Left ventricle myocardium inferior (tissue), 1 donor: ENCODE results near the gene ZNF180. TPM values are rescaled to one million over a fixed set of nuclear protein-coding genes. Genes with fewer than 3 reads are reported as not detected.
"Not testable (repeated sequence)": the region's sequence is repeated elsewhere in the genome, so short reads cannot be mapped to it uniquely, and the experiment has no call there.

ENCODE experiments used
- DNase-seq: peaks from one replicate; pipeline ENCODE4 v3.0.0-alpha.2; 2020
- H3K27ac ChIP-seq: fragments of 200-600 bp; replicated peaks from 2 replicates; pipeline ENCODE4 v1.8.0; 2021
- H3K27me3 ChIP-seq: fragments of 200-600 bp; 2 replicates; pipeline ENCODE4 v1.8.0; 2021; ENCODE audit warnings: low read depth
- H3K36me3 ChIP-seq: fragments of 200-600 bp; 2 replicates; pipeline ENCODE4 v1.8.0; 2021
- H3K4me1 ChIP-seq: fragments of 200-600 bp; 2 replicates; pipeline ENCODE4 v1.8.0; 2021
- H3K4me3 ChIP-seq: fragments of 200-600 bp; 2 replicates; pipeline ENCODE4 v1.8.0; 2021; ENCODE audit warnings: mild to moderate bottlenecking, moderate library complexity
- H3K9me3 ChIP-seq: fragments of 200-600 bp; replicated peaks from 2 replicates; pipeline ENCODE4 v1.8.0; 2021
- CTCF ChIP-seq: fragments of 200-600 bp; IDR thresholded peaks from 2 replicates; pipeline ENCODE4 v1.8.0; 2021; ENCODE audit warnings: antibody characterized with exemption, mild to moderate bottlenecking, borderline replicate concordance
- intact Hi-C: fragments of 100-400 bp; cut with micrococcal nuclease; formaldehyde crosslinking; loops from one replicate; pipeline ENCODE4 v1.11.0; 2022
- total RNA-seq: library from RNA; stranded (reverse); fragmentation: NEBNext Ultra II Directional; extraction: Animal tissue kit (Norgen Biotek cat#: 25700); gene quantifications from one replicate; pipeline ENCODE4 v1.2.1, GENCODE V29; 2021
- donor health status: DM: no; HTN: yes; CAD: no; lungs with severe emphysema.

Gene ZNF180
- total RNA-seq, 1 donor from 2014 or later = 4.8 TPM

DNA sequence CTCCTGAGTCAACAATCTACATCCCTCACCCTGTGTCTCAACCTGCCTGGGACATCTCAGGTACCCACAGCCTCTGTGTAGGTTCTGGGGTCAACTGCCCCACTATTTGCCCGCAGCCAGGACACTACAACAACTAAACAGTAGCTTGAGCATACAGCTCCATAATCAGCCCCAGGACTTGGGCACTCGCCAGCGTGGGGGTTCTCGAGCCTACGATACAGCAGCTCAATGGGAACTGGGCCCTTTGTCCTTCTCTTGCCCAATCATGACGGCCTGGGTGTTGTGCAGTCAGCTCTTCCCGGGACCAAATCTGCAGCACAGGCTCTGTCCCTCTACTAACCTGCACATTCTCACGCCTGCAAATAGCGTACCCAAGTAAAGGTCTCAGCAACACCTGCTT, 1.3 kb downstream of the ZNF180 start:
- peaks cover 52% of the 10 kb centered on the region for H3K9me3 ChIP-seq
- H3K4me3 ChIP-seq = peak overlapping the region; percentile 81
- DNase-seq = no peak

DNA sequence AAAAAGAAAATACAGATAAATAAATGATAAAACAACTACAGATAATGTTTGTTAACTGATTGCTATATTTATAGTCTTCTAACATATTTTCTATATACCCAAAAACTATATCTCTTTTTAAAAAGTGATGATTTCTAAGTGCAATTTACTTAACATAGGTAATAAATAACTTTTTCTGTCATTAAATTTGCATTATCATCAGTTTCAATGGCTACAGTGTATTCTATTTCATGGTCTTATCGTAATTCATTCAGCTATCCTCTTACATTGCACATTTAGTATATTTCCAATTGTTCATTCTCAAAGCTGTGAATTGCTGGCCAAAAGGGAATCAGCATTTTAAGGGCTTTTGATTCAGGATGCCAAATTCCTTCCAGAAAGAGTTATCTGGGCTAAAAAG, 3.6 kb downstream of the ZNF180 start:
- no peak for DNase-seq
- Histone ChIP-seq H3K4me1 (peaks cover 26% of the 10 kb centered on the region), H3K36me3 (peaks cover 71% of the 10 kb centered on the region), H3K27ac (no peak overlapping the region), H3K27me3 (no peaks in the 10 kb centered on the region), H3K4me3 (no peak overlapping the region), H3K9me3 (peaks cover 75% of the 10 kb centered on the region)
- TF ChIP-seq CTCF = no peak
- intact Hi-C loops = no loop called here

More for the DNA sequence above, 1.3 kb downstream of the ZNF180 start:
- peaks cover 26% of the 10 kb centered on the region for H3K4me1 ChIP-seq
- TF ChIP-seq CTCF = no peak
- peaks cover 49% of the 10 kb centered on the region for H3K36me3 ChIP-seq
- intact Hi-C loops = no loop called here
- H3K27ac ChIP-seq = no peak overlapping the region
- no peaks in the 10 kb centered on the region for H3K27me3 ChIP-seq

- Histone ChIP-seq H3K27me3 (no peaks in the 10 kb centered on the region), H3K9me3 (peaks cover 100% of the 10 kb centered on the region), H3K4me1 (no peaks in the 10 kb centered on the region), H3K36me3 (peaks cover 96% of the 10 kb centered on the region), H3K27ac (no peak overlapping the region), H3K4me3 (no peak overlapping the region)
- no peak for DNase-seq
- TF ChIP-seq CTCF = no peak
- intact Hi-C loops = loop anchor here (10.0 kb wide), 1 partner anchor 622 kb away; no protein-coding TSS in a partner anchor
Measured at GRCh38 chr19:44476559-44477408, 23.5 kb downstream of the ZNF180 start.

GRCh38 chr19:44468730-44469129, 31.6 kb downstream of the ZNF180 start:
- peaks cover 27% of the 10 kb centered on the region for H3K36me3 ChIP-seq
- DNase-seq, H3K27me3 ChIP-seq, H3K4me3 ChIP-seq, H3K27ac ChIP-seq, H3K4me1 ChIP-seq, intact Hi-C loops: not testable (repeated sequence)
- H3K9me3 ChIP-seq = peaks cover 100% of the 10 kb centered on the region

- H3K27ac ChIP-seq, H3K36me3 ChIP-seq, H3K27me3 ChIP-seq, H3K4me3 ChIP-seq, intact Hi-C loops, H3K4me1 ChIP-seq, DNase-seq: not testable (repeated sequence)
- H3K9me3 ChIP-seq = peaks cover 94% of the 10 kb centered on the region
Measured at GRCh38 chr19:44462600-44463286, 37.6 kb downstream of the ZNF180 start.

- Histone ChIP-seq H3K27me3 (peaks cover 14% of the 10 kb centered on the region), H3K9me3 (peaks cover 84% of the 10 kb centered on the region)
- H3K36me3 ChIP-seq, H3K4me3 ChIP-seq, H3K27ac ChIP-seq, H3K4me1 ChIP-seq, DNase-seq, intact Hi-C loops: not testable (repeated sequence)
Measured at GRCh38 chr19:44456016-44456415, 44.3 kb downstream of the ZNF180 start.

DNA sequence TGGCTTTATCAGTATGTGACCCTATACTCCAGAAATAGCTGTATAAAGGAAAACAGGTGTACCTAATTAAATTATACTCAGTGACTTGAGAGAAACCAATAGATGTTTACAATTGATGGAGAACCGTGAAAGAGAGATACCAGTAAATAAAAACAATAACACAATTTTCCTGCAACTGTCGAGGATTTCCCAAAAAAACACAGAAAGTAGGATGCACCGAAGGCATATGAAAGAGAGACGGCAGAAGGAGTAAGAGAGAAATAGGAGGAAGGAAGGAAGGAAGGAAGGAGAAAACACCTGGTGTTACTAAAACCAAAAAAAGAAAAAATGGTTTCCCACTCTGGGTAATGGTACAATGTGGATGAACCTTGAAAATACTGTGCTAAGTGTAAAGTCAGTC, 45.2 kb downstream of the ZNF180 start:
- no peak overlapping the region for H3K27ac ChIP-seq
- no peak overlapping the region for H3K4me3 ChIP-seq
- intact Hi-C loops = no loop called here
- DNase-seq = no peak
- TF ChIP-seq CTCF = no peak
- peaks cover 77% of the 10 kb centered on the region for H3K9me3 ChIP-seq
- H3K4me1 ChIP-seq = no peaks in the 10 kb centered on the region
- no peaks in the 10 kb centered on the region for H3K36me3 ChIP-seq
- peaks cover 14% of the 10 kb centered on the region for H3K27me3 ChIP-seq
